ENCODE results near the gene TMEM88. TPM values are rescaled to one million over a fixed set of nuclear protein-coding genes. Genes with fewer than 3 reads are reported as not detected.
A peak's percentile ranks its signal among the peaks of the same experiment; 100 is the strongest.

Gene TMEM88
- total and polyA plus RNA-seq, 2 donors (not counting 3 experiments of a cell fraction or from before 2014, with no cell fraction given), result 53.4 to 165 TPM

DNA sequence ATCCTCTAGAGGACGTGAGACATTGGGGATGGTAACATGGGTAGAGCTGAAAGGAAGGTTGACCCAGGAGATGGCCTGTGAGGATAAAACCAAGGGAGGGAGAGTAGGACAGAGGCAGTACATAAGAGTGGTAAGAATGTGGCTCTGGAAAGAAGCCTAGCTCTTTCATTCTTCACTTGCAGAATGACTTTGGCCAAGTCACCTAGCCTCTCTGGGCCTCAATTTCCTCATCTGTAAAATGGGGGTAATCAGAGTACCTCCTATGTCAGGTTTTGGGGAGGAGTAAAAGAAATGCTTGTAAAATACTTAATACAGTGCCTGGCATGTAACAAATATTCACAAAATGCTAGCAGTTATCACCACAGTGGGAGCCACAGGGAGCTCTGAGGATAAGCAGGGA lies 14.0 kb upstream of the TMEM88 start:
- FAIRE-seq, result no peak
- no peak for DNase-seq (ENCODE audit: low read depth, low spot score)
- dilution Hi-C loops (cut with MboI; ENCODE audit: extremely low pct_ligation_motif_present, low sequenced_read_pairs) (no loop called here), intact Hi-C loops (cut with micrococcal nuclease) (loop anchor here (5.0 to 10.0 kb wide), 3 partner anchors 154 to 281 kb away; partner anchors contain the start of genes FXR2, HES7, TP53 and WRAP53)
- TF ChIP-seq MYC (IDR thresholded peaks at IDR 0.05; ENCODE audit: low read depth, low read length), result no peak
- TF ChIP-seq, protein P1, sequence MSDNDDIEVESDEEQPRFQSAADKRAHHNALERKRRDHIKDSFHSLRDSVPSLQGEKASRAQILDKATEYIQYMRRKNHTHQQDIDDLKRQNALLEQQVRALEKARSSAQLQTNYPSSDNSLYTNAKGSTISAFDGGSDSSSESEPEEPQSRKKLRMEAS (IDR thresholded peaks at IDR 0.05; ENCODE audit: insufficient read depth, insufficient read length), result no peak
- no peak for TF ChIP-seq FOS (IDR thresholded peaks at IDR 0.05; ENCODE audit: borderline replicate concordance, insufficient read depth, low read length)
- TF ChIP-seq GATA2 (IDR thresholded peaks at IDR 0.05; ENCODE audit: insufficient read depth, insufficient read length, low read depth, low read length), result no peak
- TF ChIP-seq, protein P2, sequence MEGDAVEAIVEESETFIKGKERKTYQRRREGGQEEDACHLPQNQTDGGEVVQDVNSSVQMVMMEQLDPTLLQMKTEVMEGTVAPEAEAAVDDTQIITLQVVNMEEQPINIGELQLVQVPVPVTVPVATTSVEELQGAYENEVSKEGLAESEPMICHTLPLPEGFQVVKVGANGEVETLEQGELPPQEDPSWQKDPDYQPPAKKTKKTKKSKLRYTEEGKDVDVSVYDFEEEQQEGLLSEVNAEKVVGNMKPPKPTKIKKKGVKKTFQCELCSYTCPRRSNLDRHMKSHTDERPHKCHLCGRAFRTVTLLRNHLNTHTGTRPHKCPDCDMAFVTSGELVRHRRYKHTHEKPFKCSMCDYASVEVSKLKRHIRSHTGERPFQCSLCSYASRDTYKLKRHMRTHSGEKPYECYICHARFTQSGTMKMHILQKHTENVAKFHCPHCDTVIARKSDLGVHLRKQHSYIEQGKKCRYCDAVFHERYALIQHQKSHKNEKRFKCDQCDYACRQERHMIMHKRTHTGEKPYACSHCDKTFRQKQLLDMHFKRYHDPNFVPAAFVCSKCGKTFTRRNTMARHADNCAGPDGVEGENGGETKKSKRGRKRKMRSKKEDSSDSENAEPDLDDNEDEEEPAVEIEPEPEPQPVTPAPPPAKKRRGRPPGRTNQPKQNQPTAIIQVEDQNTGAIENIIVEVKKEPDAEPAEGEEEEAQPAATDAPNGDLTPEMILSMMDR (IDR thresholded peaks at IDR 0.05; ENCODE audit: extremely low read depth in 1 of 2, insufficient read depth in 1 of 2, low read depth in 1 of 2, low read length in 2 of 2), result no peak
- TF ChIP-seq POLR2AphosphoS5 (IDR thresholded peaks at IDR 0.05; ENCODE audit: insufficient read depth, low read depth, low read length), result no peak
- no peak for TF ChIP-seq POLR2A (IDR thresholded peaks at IDR 0.05; ENCODE audit: low read depth, low read length)
- TF ChIP-seq EZH2 (IDR thresholded peaks at IDR 0.05; ENCODE audit: borderline replicate concordance, low read depth, low read length, severe bottlenecking), result no peak
- no peak for TF ChIP-seq JUN (IDR thresholded peaks at IDR 0.05; ENCODE audit: borderline replicate concordance, insufficient read depth, insufficient read length, low read depth)
- Histone ChIP-seq H3K9me1 (replicated peaks; ENCODE audit: control insufficient read depth, extremely low read depth, insufficient read depth, low read length) (no peaks in the 10 kb centered on the region), H3K4me2 (ENCODE audit: insufficient read depth, low read length) (peak overlapping the region; percentile 26), H3K9ac (replicated peaks; ENCODE audit: extremely low read depth, insufficient read depth, low read length) (peak overlapping the region; percentile 67), H3K4me1 (ENCODE audit: control insufficient read depth, extremely low read depth, insufficient read depth, low read length) (peaks cover 38% of the 10 kb centered on the region), H2AFZ (ENCODE audit: low read depth, low read length) (no peak overlapping the region), H3K4me3 (replicated peaks in 1 of 3; ENCODE audit: insufficient read depth in 1 of 3, low read depth in 1 of 3, low read length in 3 of 3) (no peak overlapping the region), H3K36me3 (ENCODE audit: control insufficient read depth in 2 of 2, extremely low read depth in 1 of 2, insufficient read depth in 2 of 2, low read length in 2 of 2) (peaks cover 0 to 4% of the 10 kb centered on the region in 2 experiments), H3K9me3 (replicated peaks; ENCODE audit: control insufficient read depth, insufficient read depth, low read length) (no peaks in the 10 kb centered on the region), H3K79me2 (ENCODE audit: control insufficient read depth, insufficient read depth, low read length) (peaks cover 10% of the 10 kb centered on the region), H3K27ac (ENCODE audit: insufficient read depth, low read depth, low read length) (peak overlapping the region; percentile 99), H3K27me3 (ENCODE audit: control insufficient read depth in 2 of 2, insufficient read depth in 2 of 2, low read length in 2 of 2) (no peaks in the 10 kb centered on the region), H4K20me1 (replicated peaks; ENCODE audit: control insufficient read depth, extremely low read depth, insufficient read depth, low read length) (no peaks in the 10 kb centered on the region)
- no TSS peak for BruUV-seq (replicated peaks)
- CTCF ChIA-PET, result no interaction called here
- POLR2A ChIA-PET, result no interaction called here

Measured in endothelial cell of umbilical vein (primary cell).